Adrenal gland (tissue), 5 donors: Measurements from ENCODE around the gene CDCA4.

Experiments used
- POLR2A ChIP-seq, 2 donors: fragments of 450-650 bp; IDR thresholded peaks; one replicate each; pipeline ENCODE4 v1.6.1; 2017; ENCODE audit warnings: antibody characterized with exemption in 2 of 2, mild to moderate bottlenecking in 2 of 2, moderate library complexity in 1 of 2
- TF ChIP-seq, protein P1 (sequence below), 6 experiments: fragments of 450-650 bp in 4 of 6; fragments of 200-600 bp in 2 of 6; sonication (generic) in 1 of 6; IDR thresholded peaks; 1 replicate in 5 of 6; 2 replicates in 1 of 6; pipeline versions ENCODE4 v1.5.1 to v1.8.0; 2016 to 2021; ENCODE audit warnings: antibody characterized with exemption in 6 of 6, mild to moderate bottlenecking in 2 of 6, moderate library complexity in 1 of 6
- donor health status: DM: no; HTN: no; CAD: no.

DNA sequence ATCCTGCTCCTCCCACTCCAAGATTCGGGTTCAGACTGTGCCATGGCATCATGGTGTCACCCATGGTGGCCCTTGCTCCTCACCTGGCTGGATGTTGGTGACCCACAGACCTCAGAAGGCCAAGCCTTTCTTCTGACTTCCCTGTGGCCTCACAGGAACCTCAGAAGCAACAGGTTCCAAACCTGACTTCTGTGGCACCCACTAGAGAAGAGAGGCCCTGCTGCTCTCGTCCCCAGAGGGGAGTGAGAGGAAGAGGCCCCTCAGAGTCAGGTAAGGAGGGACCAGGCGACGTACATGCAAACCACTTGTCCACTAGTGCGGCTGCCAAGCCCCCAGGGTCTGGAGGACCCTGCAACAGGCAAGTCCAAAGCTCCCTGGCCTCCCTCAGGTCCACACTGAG is 24.9 kb downstream of the CDCA4 start:
- TF ChIP-seq, protein P1, sequence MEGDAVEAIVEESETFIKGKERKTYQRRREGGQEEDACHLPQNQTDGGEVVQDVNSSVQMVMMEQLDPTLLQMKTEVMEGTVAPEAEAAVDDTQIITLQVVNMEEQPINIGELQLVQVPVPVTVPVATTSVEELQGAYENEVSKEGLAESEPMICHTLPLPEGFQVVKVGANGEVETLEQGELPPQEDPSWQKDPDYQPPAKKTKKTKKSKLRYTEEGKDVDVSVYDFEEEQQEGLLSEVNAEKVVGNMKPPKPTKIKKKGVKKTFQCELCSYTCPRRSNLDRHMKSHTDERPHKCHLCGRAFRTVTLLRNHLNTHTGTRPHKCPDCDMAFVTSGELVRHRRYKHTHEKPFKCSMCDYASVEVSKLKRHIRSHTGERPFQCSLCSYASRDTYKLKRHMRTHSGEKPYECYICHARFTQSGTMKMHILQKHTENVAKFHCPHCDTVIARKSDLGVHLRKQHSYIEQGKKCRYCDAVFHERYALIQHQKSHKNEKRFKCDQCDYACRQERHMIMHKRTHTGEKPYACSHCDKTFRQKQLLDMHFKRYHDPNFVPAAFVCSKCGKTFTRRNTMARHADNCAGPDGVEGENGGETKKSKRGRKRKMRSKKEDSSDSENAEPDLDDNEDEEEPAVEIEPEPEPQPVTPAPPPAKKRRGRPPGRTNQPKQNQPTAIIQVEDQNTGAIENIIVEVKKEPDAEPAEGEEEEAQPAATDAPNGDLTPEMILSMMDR (IDR thresholded peaks at IDR 0.05): no peak
- TF ChIP-seq POLR2A (IDR thresholded peaks at IDR 0.05): no peak
